IMR-90 (cell line): Measurements from ENCODE around the gene ADCY2. TPM values are rescaled to one million over a fixed set of nuclear protein-coding genes. Genes with fewer than 3 reads are reported as not detected.

Experiments used
- ATAC-seq: fragments of 200-7000 bp; cut with Tn5 transposase; 2 replicates; pipeline ENCODE4 v1.9.1; 2020; ENCODE audit warnings: low read depth, mild to moderate bottlenecking, moderate library complexity
- BruUV-seq: library from RNA; stranded (reverse); fragments of 400-500 nt; replicated peaks from 2 replicates; lab custom pipeline; 2021; lab: Mats Ljungman, UMichigan
- CTCF ChIA-PET: fragments of 300-600 bp; formaldehyde crosslinking; extraction: SDS; loops from one replicate; lab custom pipeline; 2021; ENCODE audit warnings: antibody characterized with exemption; lab: Yijun Ruan, JAX
- POLR2A ChIA-PET: fragments of 300-600 bp; sonication (Branson Sonifier 250); formaldehyde crosslinking; loops from one replicate; lab custom pipeline; 2022; ENCODE audit warnings: antibody characterized with exemption; ENCODE audit not compliant: unreplicated experiment; lab: Charles Lee
- DNase-seq: peaks from one replicate; pipeline ENCODE4 v3.0.0; 2013
- H2AFZ ChIP-seq: replicated peaks from 2 replicates; pipeline ENCODE3; 2013; ENCODE audit warnings: low read length, mild to moderate bottlenecking; ENCODE audit not compliant: poor library complexity
- H2AK5ac ChIP-seq: 2 replicates; pipeline ENCODE4 v1.6.1; 2013; ENCODE audit warnings: low read depth, low read length, inconsistent platforms
- H2AK9ac ChIP-seq: replicated peaks from 2 replicates; pipeline ENCODE3; 2013; ENCODE audit warnings: mild to moderate bottlenecking, low read depth, low read length, moderate library complexity; ENCODE audit not compliant: poor library complexity
- H2BK120ac ChIP-seq: 2 replicates; pipeline ENCODE4 v1.6.1; 2013; ENCODE audit warnings: low read depth, low read length, inconsistent platforms
- H2BK15ac ChIP-seq: 3 replicates; pipeline ENCODE4 v1.6.1; 2013; ENCODE audit warnings: low read depth, low read length, inconsistent platforms
- H2BK20ac ChIP-seq: 2 replicates; pipeline ENCODE4 v1.6.1; 2013; ENCODE audit warnings: low read depth, mild to moderate bottlenecking, inconsistent platforms, low read length, moderate library complexity
- H2BK5ac ChIP-seq: 2 replicates; pipeline ENCODE4 v1.6.1; 2013; ENCODE audit warnings: mild to moderate bottlenecking, low read depth, low read length, inconsistent platforms; ENCODE audit not compliant: poor library complexity, severe bottlenecking
- H3K14ac ChIP-seq: replicated peaks from 2 replicates; pipeline ENCODE4 v1.6.1; 2013; ENCODE audit warnings: low read depth, low read length, inconsistent platforms
- H3K18ac ChIP-seq: 2 replicates; pipeline ENCODE4 v1.6.1; 2013; ENCODE audit warnings: low read depth, low read length, control low read depth
- H3K23ac ChIP-seq: 2 replicates; pipeline ENCODE4 v1.6.1; 2013; ENCODE audit warnings: low read depth, low read length, inconsistent platforms
- H3K27ac ChIP-seq: 2 replicates; pipeline ENCODE4 v1.5.1; 2013; ENCODE audit warnings: mild to moderate bottlenecking, control low read depth, low read length; ENCODE audit not compliant: insufficient read depth
- H3K27me3 ChIP-seq: 2 replicates; pipeline ENCODE4 v1.6.1; 2013; ENCODE audit warnings: low read length; ENCODE audit not compliant: control insufficient read depth, insufficient read depth
- H3K36me3 ChIP-seq: 2 replicates; pipeline ENCODE4 v1.6.1; 2013; ENCODE audit warnings: low read length, mixed read lengths; ENCODE audit not compliant: control insufficient read depth, insufficient read depth
- H3K4ac ChIP-seq: 2 replicates; pipeline ENCODE4 v1.6.1; 2013; ENCODE audit warnings: low read depth, low read length, inconsistent platforms
- H3K4me1 ChIP-seq: 2 replicates; pipeline ENCODE4 v1.6.1; 2013; ENCODE audit warnings: low read length, mixed read lengths; ENCODE audit not compliant: control insufficient read depth, insufficient read depth
- H3K4me2 ChIP-seq: 2 replicates; pipeline ENCODE4 v1.6.1; 2013; ENCODE audit warnings: low read depth, mild to moderate bottlenecking, control low read depth, low read length, moderate library complexity
- H3K4me3 ChIP-seq: 2 replicates; pipeline ENCODE4 v1.5.1; 2013; ENCODE audit warnings: low read depth, mild to moderate bottlenecking, control low read depth, low read length, moderate library complexity; ENCODE audit not compliant: insufficient read depth
- H3K56ac ChIP-seq: 2 replicates; pipeline ENCODE4 v1.6.1; 2013; ENCODE audit warnings: low read length, inconsistent platforms; ENCODE audit not compliant: insufficient read depth; ENCODE audit errors: extremely low read depth
- H3K79me1 ChIP-seq, 2 experiments: 2 replicates each; pipeline ENCODE4 v1.6.1; 2013; ENCODE audit warnings: low read length in 2 of 2, inconsistent platforms in 1 of 2, low read depth in 1 of 2
- H3K9ac ChIP-seq: 2 replicates; pipeline ENCODE4 v1.6.1; 2013; ENCODE audit warnings: low read depth, low read length, control low read depth
- H3K9me1 ChIP-seq: 2 replicates; pipeline ENCODE4 v1.6.1; 2013; ENCODE audit warnings: low read length, inconsistent platforms; ENCODE audit not compliant: insufficient read depth
- H3K9me3 ChIP-seq: 2 replicates; pipeline ENCODE4 v1.6.1; 2013; ENCODE audit warnings: low read length; ENCODE audit not compliant: control insufficient read depth, insufficient read depth
- H4K20me1 ChIP-seq: 2 replicates; pipeline ENCODE4 v1.6.1; 2013; ENCODE audit warnings: low read length, inconsistent platforms; ENCODE audit not compliant: insufficient read depth
- H4K5ac ChIP-seq: 2 replicates; pipeline ENCODE4 v1.6.1; 2013; ENCODE audit warnings: mild to moderate bottlenecking, low read depth, low read length, control low read depth
- H4K8ac ChIP-seq, 2 experiments: 2 replicates each; pipeline ENCODE4 v1.6.1; 2013; ENCODE audit warnings: low read depth in 2 of 2, low read length in 2 of 2, control low read depth in 1 of 2, inconsistent platforms in 1 of 2
- H4K91ac ChIP-seq: 2 replicates; pipeline ENCODE4 v1.6.1; 2013; ENCODE audit warnings: low read depth, low read length, inconsistent platforms; ENCODE audit not compliant: insufficient read depth
- BHLHE40 ChIP-seq: fragments of 150-350 bp; IDR thresholded peaks from 2 replicates; pipeline ENCODE4 v1.6.1; 2016; ENCODE audit warnings: mild to moderate bottlenecking, low read depth, low read length
- FOS ChIP-seq: fragments of 150-350 bp; IDR thresholded peaks from 2 replicates; pipeline ENCODE4 v1.6.1; 2016; ENCODE audit warnings: low read depth, low read length
- MAZ ChIP-seq: IDR thresholded peaks from 2 replicates; pipeline ENCODE4 v1.6.1; 2012; ENCODE audit warnings: low read depth, mild to moderate bottlenecking, low read length, improper control_type of control experiment, moderate library complexity, borderline replicate concordance
- MXI1 ChIP-seq: IDR thresholded peaks from 2 replicates; pipeline ENCODE4 v1.6.1; 2012; ENCODE audit warnings: low read depth, mild to moderate bottlenecking, low read length, moderate library complexity, borderline replicate concordance
- NFE2L2 ChIP-seq: fragments of 150-350 bp; IDR thresholded peaks from 2 replicates; pipeline ENCODE4 v1.6.1; 2016; ENCODE audit warnings: low read depth, mild to moderate bottlenecking, low read length
- POLR2A ChIP-seq: IDR thresholded peaks from 2 replicates; pipeline ENCODE4 v1.6.1; 2012; ENCODE audit warnings: mild to moderate bottlenecking, low read depth, low read length
- RAD21 ChIP-seq: IDR thresholded peaks from 2 replicates; pipeline ENCODE4 v1.6.1; 2012; ENCODE audit warnings: low read length, improper control_type of control experiment
- RCOR1 ChIP-seq: IDR thresholded peaks from 2 replicates; pipeline ENCODE4 v1.6.1; 2012; ENCODE audit warnings: mild to moderate bottlenecking, low read length, improper control_type of control experiment; ENCODE audit not compliant: insufficient replicate concordance
- RFX5 ChIP-seq: IDR thresholded peaks from 2 replicates; pipeline ENCODE4 v1.8.0; 2012; ENCODE audit warnings: low read depth, mild to moderate bottlenecking, low read length, moderate library complexity
- SMC3 ChIP-seq: fragments of 150-350 bp; IDR thresholded peaks from 2 replicates; pipeline ENCODE4 v1.6.1; 2016; ENCODE audit warnings: low read depth, mild to moderate bottlenecking, antibody characterized with exemption, low read length, moderate library complexity
- WGBS, 2 experiments: methylation state at CpG; one replicate each; pipeline versions ENCODE4 v1.1.5 to v1.1.7; 2013; ENCODE audit warnings: missing lambda C conversion rate in 2 of 2; ENCODE audit not compliant: insufficient read length in 1 of 2; ENCODE audit errors: extremely low coverage in 2 of 2; 5-methylcytosine and 5-hydroxymethylcytosine counted together
- dilution Hi-C: fragments of 300-500 bp; cut with HindIII; formaldehyde crosslinking; loops from one replicate; pipeline ENCODE4 v1.14.3; 2018; ENCODE audit warnings: low sequenced_read_pairs; ENCODE audit not compliant: unreplicated experiment
- in situ Hi-C: fragments of 300-500 bp; cut with MboI; formaldehyde crosslinking; loops from 3 replicates; pipeline ENCODE4 v1.14.3; 2019; ENCODE audit warnings: low sequenced_read_pairs, inconsistent platforms, mixed read lengths
- intact Hi-C: fragments of 100-400 bp; cut with micrococcal nuclease; formaldehyde crosslinking; loops from 2 replicates; pipeline ENCODE4 v1.10.0; 2022
- polyA plus RNA-seq, 3 experiments: library from polyadenylated mRNA; depleted of rRNA; stranded (reverse); fragments of >200 nt; gene quantifications; 2 replicates each; pipeline ENCODE4 v1.2.3, GENCODE V29; 2012; ENCODE audit warnings: low replicate concordance in 1 of 3
- total RNA-seq: library from RNA; depleted of rRNA; stranded (reverse); fragments of >200 nt; gene quantifications from 2 replicates; pipeline ENCODE4 v1.2.3, GENCODE V29; 2012
- TF ChIP-seq, protein P1 (sequence below): fragments of 150-350 bp; IDR thresholded peaks from 2 replicates; pipeline ENCODE4 v1.6.1; 2016; ENCODE audit warnings: low read depth, mild to moderate bottlenecking, low read length, moderate library complexity, borderline replicate concordance
- TF ChIP-seq, protein P2 (sequence below): fragments of 150-350 bp; IDR thresholded peaks from 2 replicates; pipeline ENCODE4 v1.6.1; 2017; ENCODE audit warnings: mild to moderate bottlenecking, antibody characterized with exemption, low read length, low read depth
- TF ChIP-seq, protein P3 (sequence below): conservative IDR thresholded peaks from 2 replicates; pipeline ENCODE4 v1.5.1; 2012; ENCODE audit warnings: mild to moderate bottlenecking, low read depth, low read length, improper control_type of control experiment

The ADCY2 gene
- total and polyA plus RNA-seq, 2 of the 4 experiments (the other 2 are of a cell fraction): not detected

GRCh38 chr5:7754490-7754889, 358.6 kb downstream of the ADCY2 start:
- Histone ChIP-seq H3K79me1 (no peaks in the 10 kb centered on the region), H4K8ac (no peak overlapping the region), H4K91ac (no peak overlapping the region), H3K27ac (no peak overlapping the region), H2AFZ (no peak overlapping the region), H3K56ac (no peak overlapping the region), H3K23ac (no peak overlapping the region), H3K9me3 (no peaks in the 10 kb centered on the region), H3K18ac (no peak overlapping the region), H3K27me3 (no peaks in the 10 kb centered on the region), H2BK120ac (no peak overlapping the region), H3K9ac (no peak overlapping the region), H4K20me1 (no peaks in the 10 kb centered on the region), H2AK5ac (no peak overlapping the region), H2BK5ac (no peak overlapping the region), H3K9me1 (no peaks in the 10 kb centered on the region), H3K4me3 (no peak overlapping the region), H3K4ac (no peak overlapping the region), H3K36me3 (no peaks in the 10 kb centered on the region), H2BK20ac (no peak overlapping the region), H3K14ac (no peak overlapping the region), H3K4me2 (no peak overlapping the region), H3K4me1 (no peaks in the 10 kb centered on the region), H4K5ac (no peak overlapping the region), H2AK9ac (no peak overlapping the region), H2BK15ac (no peak overlapping the region)
- ATAC-seq: no peak
- ChIA-PET POLR2A (no interaction called here), CTCF (interaction anchor here (1.5 kb wide), 1 partner anchor 8 kb away, joined by 9 read pairs; no protein-coding TSS in a partner anchor)
- WGBS, 2 experiments: no CpG with 5 or more reads among the region's 6 CpGs
- in situ Hi-C loops (no loop called here), dilution Hi-C loops (no loop called here), intact Hi-C loops (no loop called here)
- no peak for TF ChIP-seq FOS
- TF ChIP-seq, protein P1, sequence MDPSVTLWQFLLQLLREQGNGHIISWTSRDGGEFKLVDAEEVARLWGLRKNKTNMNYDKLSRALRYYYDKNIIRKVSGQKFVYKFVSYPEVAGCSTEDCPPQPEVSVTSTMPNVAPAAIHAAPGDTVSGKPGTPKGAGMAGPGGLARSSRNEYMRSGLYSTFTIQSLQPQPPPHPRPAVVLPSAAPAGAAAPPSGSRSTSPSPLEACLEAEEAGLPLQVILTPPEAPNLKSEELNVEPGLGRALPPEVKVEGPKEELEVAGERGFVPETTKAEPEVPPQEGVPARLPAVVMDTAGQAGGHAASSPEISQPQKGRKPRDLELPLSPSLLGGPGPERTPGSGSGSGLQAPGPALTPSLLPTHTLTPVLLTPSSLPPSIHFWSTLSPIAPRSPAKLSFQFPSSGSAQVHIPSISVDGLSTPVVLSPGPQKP: no peak
- TF ChIP-seq, protein P2, sequence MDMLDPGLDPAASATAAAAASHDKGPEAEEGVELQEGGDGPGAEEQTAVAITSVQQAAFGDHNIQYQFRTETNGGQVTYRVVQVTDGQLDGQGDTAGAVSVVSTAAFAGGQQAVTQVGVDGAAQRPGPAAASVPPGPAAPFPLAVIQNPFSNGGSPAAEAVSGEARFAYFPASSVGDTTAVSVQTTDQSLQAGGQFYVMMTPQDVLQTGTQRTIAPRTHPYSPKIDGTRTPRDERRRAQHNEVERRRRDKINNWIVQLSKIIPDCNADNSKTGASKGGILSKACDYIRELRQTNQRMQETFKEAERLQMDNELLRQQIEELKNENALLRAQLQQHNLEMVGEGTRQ: no peak
- no peak for TF ChIP-seq MXI1
- no peak for TF ChIP-seq NFE2L2
- TF ChIP-seq BHLHE40: no peak
- no peak for TF ChIP-seq RCOR1
- TF ChIP-seq, protein P3, sequence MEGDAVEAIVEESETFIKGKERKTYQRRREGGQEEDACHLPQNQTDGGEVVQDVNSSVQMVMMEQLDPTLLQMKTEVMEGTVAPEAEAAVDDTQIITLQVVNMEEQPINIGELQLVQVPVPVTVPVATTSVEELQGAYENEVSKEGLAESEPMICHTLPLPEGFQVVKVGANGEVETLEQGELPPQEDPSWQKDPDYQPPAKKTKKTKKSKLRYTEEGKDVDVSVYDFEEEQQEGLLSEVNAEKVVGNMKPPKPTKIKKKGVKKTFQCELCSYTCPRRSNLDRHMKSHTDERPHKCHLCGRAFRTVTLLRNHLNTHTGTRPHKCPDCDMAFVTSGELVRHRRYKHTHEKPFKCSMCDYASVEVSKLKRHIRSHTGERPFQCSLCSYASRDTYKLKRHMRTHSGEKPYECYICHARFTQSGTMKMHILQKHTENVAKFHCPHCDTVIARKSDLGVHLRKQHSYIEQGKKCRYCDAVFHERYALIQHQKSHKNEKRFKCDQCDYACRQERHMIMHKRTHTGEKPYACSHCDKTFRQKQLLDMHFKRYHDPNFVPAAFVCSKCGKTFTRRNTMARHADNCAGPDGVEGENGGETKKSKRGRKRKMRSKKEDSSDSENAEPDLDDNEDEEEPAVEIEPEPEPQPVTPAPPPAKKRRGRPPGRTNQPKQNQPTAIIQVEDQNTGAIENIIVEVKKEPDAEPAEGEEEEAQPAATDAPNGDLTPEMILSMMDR: no peak
- no peak for TF ChIP-seq RAD21
- no peak for TF ChIP-seq POLR2A
- no peak for TF ChIP-seq SMC3
- TF ChIP-seq RFX5: no peak
- no peak for TF ChIP-seq MAZ
- BruUV-seq: no TSS peak
- DNase-seq: no peak
